ENCODE results near the gene EVI5L.

GRCh38 chr19:7914099-7914498 lies 84.1 kb downstream of the EVI5L start:
- TF ChIP-seq CTCF (conservative IDR thresholded peaks at IDR 0.05 in 1 of 2, IDR thresholded peaks at IDR 0.05 in 1 of 2; ENCODE audit: low read depth in 1 of 2, low read length in 2 of 2) (no peak), EZH2 (IDR thresholded peaks at IDR 0.05; ENCODE audit: low read length, missing control alignments) (no peak)
